Measurements from ENCODE around the gene TMEM132A.
"Not testable (repeated sequence)": the region's sequence is repeated elsewhere in the genome, so short reads cannot be mapped to it uniquely, and the experiment has no call there.

Gene TMEM132A

DNA sequence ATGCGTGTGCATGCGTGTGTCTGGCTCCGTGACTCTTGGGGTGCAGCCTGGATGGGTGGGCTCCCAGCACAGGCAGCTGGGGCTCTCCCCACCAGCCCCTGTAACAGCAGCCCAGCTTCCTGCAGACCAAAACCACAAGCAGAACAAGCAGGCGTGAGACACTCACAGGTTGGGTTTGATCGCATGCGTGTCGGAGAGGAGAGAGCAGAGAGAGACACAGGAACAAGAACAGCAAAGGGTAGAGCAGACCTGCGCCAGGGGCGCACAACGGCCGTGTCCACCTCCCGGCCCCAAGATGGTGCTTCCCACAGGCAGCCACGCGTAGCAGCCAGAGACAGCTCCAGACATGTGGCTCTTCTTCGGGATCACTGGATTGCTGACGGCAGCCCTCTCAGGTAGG, 47.3 kb downstream of the TMEM132A start, which contains the start of gene CD6:
CD6 (plus strand) TSS at position 161 of the 400 bp plus-strand sequence; CDS start at position 347, 186 bp downstream.
- in situ Hi-C loops (cut with HindIII; ENCODE audit: low sequenced_read_pairs), result no loop called here
- DNase-seq (ENCODE audit: low read depth), result no peak
- H3K4me3 ChIP-seq (ENCODE audit: low read depth, low read length), result no peak within 1 kb of the TSS
- TF ChIP-seq, protein P1, sequence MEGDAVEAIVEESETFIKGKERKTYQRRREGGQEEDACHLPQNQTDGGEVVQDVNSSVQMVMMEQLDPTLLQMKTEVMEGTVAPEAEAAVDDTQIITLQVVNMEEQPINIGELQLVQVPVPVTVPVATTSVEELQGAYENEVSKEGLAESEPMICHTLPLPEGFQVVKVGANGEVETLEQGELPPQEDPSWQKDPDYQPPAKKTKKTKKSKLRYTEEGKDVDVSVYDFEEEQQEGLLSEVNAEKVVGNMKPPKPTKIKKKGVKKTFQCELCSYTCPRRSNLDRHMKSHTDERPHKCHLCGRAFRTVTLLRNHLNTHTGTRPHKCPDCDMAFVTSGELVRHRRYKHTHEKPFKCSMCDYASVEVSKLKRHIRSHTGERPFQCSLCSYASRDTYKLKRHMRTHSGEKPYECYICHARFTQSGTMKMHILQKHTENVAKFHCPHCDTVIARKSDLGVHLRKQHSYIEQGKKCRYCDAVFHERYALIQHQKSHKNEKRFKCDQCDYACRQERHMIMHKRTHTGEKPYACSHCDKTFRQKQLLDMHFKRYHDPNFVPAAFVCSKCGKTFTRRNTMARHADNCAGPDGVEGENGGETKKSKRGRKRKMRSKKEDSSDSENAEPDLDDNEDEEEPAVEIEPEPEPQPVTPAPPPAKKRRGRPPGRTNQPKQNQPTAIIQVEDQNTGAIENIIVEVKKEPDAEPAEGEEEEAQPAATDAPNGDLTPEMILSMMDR (IDR thresholded peaks at IDR 0.05; ENCODE audit: low read depth, low read length, missing control alignments), result no peak

DNA sequence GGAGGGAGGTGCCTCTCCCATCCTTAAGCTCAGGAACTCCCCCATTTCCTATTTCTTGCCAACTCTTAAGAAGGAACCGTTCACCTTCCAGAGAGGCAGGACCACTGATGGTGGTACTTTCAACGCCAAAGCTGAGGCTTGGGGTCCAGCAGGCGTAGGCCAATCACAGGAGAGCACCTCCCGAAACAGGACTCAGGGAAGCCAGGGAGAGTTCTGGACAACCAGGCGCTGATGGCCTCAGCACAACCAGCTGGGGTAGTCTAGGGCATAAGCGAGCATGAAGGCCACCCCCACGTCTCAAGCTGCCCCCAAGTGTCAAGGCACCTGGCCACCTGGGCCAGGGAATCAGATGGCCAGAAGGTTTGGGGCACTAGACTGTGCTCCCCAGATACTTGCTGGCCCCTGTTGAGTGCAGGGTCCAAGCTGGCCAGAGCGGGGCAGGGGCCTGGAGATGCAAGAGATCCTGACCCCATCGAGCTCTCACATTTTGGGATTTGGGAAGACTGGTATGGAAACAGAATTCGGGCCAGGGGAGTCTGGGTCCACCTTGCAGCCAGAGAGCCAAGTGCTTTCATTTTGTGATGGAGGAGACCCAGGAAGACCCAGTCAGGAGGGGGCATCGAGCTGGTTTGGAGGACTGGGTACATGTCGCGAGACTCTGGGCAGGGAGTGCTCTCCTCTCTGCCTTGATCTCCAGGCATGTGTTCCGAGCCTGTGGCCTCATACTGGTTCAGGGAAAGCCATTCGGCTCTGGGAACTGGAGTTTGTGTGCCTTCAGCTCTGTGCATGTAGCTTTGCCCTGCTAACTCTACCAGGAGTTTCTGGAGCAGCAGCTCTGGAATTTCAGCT, 48.1 kb downstream of the TMEM132A start:
- H3K4me3 ChIP-seq (ENCODE audit: low read depth, low read length), result no peak overlapping the region
- TF ChIP-seq, protein P1 (IDR thresholded peaks at IDR 0.05; ENCODE audit: low read depth, low read length, missing control alignments), result no peak
- in situ Hi-C loops (cut with HindIII; ENCODE audit: low sequenced_read_pairs), result no loop called here
- no peak for DNase-seq (ENCODE audit: low read depth)

DNA sequence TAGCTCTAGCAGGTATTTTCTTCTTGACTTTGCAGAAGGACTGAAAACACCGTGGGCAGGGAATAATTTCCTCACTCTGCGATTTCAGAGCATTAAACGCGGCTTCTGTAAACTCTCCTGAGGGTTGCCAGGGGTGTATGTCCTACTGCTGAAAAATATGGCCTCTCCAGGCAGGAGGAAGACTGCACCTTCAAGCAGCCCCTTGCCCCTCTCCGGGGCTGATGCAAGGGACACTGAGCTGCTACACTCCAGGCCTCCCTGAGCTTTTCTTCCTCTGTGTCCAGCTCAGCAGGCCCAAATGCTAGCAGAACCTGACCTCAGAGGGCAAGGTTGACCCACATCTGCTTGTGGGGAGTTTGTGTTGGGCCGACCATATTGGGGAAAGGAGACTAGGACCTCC, 49.4 kb downstream of the TMEM132A start:
- no peak overlapping the region for H3K4me3 ChIP-seq (ENCODE audit: low read depth, low read length)
- DNase-seq (ENCODE audit: low read depth), result no peak
- TF ChIP-seq, protein P1 (IDR thresholded peaks at IDR 0.05; ENCODE audit: low read depth, low read length, missing control alignments), result no peak
- in situ Hi-C loops (cut with HindIII; ENCODE audit: low sequenced_read_pairs), result no loop called here

DNA sequence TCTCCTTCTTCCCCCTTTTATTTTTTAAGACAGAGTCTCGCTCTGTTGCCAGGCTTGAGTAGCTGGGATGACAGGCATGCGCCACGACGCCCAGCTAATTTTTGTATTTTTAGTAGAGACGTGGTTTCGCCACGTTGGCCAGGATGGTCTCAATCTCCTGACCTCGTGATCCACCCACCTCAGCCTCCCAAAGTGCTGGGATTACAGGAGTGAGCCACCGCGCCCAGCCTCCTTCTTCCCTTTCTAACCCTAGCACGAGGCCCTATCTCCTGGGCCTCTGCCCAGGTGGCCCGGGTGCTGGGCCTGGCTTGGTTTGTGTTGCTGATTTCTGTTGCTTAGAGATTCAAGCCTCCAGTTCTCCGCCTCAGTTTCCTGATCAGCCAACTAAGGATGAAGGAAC, 50.1 kb downstream of the TMEM132A start:
- H3K4me3 ChIP-seq (ENCODE audit: low read depth, low read length); DNase-seq (ENCODE audit: low read depth); in situ Hi-C loops (cut with HindIII; ENCODE audit: low sequenced_read_pairs): not testable (repeated sequence)

DNA sequence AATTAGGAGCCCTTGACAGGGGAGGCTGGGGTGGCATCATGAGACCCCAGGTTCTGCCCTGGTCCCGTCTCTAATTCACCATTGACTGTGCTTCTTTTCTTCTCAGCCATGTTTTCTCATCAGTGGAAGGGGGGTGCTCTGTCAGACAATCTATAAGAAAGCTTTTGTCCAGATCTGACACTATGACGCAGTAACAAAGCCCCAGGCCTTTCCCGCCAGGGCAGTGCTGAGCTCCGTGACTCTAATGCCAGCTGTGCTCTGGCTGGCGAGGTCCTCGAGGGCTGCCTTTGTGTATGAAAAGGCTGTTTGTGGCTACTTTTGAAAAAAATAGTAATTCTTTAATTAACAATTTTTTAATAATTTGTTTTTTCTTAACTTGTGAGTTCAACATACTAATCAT, 50.5 kb downstream of the TMEM132A start:
- TF ChIP-seq, protein P1 (IDR thresholded peaks at IDR 0.05; ENCODE audit: low read depth, low read length, missing control alignments), result no peak
- no peak overlapping the region for H3K4me3 ChIP-seq (ENCODE audit: low read depth, low read length)
- DNase-seq (ENCODE audit: low read depth), result no peak
- in situ Hi-C loops (cut with HindIII; ENCODE audit: low sequenced_read_pairs), result no loop called here

DNA sequence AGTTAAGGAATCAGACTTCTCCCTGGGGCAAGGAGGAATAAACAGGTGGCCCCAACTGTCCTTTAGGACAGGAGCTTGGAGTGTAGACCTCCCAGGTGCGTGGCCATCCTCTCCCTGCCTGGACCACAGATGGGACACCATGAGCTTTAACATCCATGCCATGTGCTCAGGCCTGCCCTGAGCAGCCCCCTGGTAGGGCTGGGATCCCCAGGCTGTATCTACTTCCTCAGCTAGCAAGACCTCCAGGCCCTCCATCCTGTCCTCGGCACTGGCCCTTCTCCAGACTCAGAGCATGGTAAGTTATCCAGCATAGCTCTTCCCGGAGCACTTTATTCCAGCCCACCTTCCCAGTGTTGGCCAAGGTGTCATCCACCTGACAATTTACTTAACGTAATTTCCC, 53.0 kb downstream of the TMEM132A start:
- H3K4me3 ChIP-seq (ENCODE audit: low read depth, low read length), result no peak overlapping the region
- TF ChIP-seq, protein P1 (IDR thresholded peaks at IDR 0.05; ENCODE audit: low read depth, low read length, missing control alignments), result no peak
- in situ Hi-C loops (cut with HindIII; ENCODE audit: low sequenced_read_pairs), result no loop called here
- no peak for DNase-seq (ENCODE audit: low read depth)

DNA sequence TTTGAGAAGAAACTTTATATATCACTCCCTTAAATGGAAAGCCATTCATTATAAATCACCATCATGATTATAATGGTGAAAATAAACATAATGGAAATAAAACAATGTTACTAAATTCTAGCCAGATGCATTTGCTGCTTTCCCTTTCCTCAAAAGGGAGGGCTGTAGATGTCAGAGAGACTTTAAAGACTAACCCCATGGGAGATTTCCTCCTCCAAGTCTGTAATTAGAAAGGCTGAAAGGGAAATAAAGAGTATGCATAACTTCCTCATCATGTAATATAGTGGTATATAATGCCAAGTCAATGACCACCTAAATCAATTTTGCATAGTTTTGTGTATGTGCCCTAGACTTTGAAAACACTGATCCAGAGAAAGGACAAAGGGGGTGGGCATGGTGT, 53.6 kb downstream of the TMEM132A start:
- DNase-seq (ENCODE audit: low read depth), result no peak
- TF ChIP-seq, protein P1 (IDR thresholded peaks at IDR 0.05; ENCODE audit: low read depth, low read length, missing control alignments), result no peak
- in situ Hi-C loops (cut with HindIII; ENCODE audit: low sequenced_read_pairs), result no loop called here

More for the DNA sequence above, 53.6 kb downstream of the TMEM132A start:
- no peak overlapping the region for H3K4me3 ChIP-seq (ENCODE audit: low read depth, low read length)
